Activated T-cell treated with anti-CD3 and anti-CD28 coated beads for 24 hours (primary cell): ENCODE measurements around the gene LCP1.
"Not testable (repeated sequence)": the region's sequence is repeated elsewhere in the genome, so short reads cannot be mapped to it uniquely, and the experiment has no call there.

Source experiments
- DNase-seq: peaks from one replicate; pipeline ENCODE4 v3.0.0-alpha.2; 2020; ENCODE audit warnings: low read depth

The LCP1 gene

GRCh38 chr13:46181840-46182490, at the start of gene LCP1:
Gene LCP1 (minus strand): TSS chr13:46182177. CDS start chr13:46159662, 22,515 bp downstream.
- DNase-seq = peak; percentile 78

GRCh38 chr13:46229251-46229650, 47.3 kb upstream of the LCP1 start:
- no peak for DNase-seq

- DNase-seq = not testable (repeated sequence)
These were observed 38.3 kb upstream of the LCP1 start for GRCh38 chr13:46220234-46220633.

- DNase-seq = not testable (repeated sequence)
These were observed 32.8 kb upstream of the LCP1 start for GRCh38 chr13:46214741-46215140.

- DNase-seq = no peak
These were observed 31.3 kb upstream of the LCP1 start for GRCh38 chr13:46213242-46213641.

GRCh38 chr13:46211483-46212351, 29.7 kb upstream of the LCP1 start, which contains the start of gene LRRC63:
Gene LRRC63 (plus strand): TSS chr13:46211928. CDS start chr13:46213035, 1,107 bp downstream.
- DNase-seq = peak; percentile 73

GRCh38 chr13:46211116-46211482, 29.1 kb upstream of the LCP1 start:
- peak; percentile 26 for DNase-seq

GRCh38 chr13:46210362-46211083, 28.5 kb upstream of the LCP1 start:
- no peak for DNase-seq

- no peak for DNase-seq
These were observed 25.9 kb upstream of the LCP1 start for GRCh38 chr13:46207828-46208227.

GRCh38 chr13:46206143-46206542, 24.2 kb upstream of the LCP1 start:
- no peak for DNase-seq

GRCh38 chr13:46202966-46203365, 21.0 kb upstream of the LCP1 start:
- no peak for DNase-seq

GRCh38 chr13:46202188-46202795, 20.3 kb upstream of the LCP1 start:
- no peak for DNase-seq

GRCh38 chr13:46198696-46199193, 16.8 kb upstream of the LCP1 start:
- DNase-seq = no peak

GRCh38 chr13:46197299-46198048, 15.5 kb upstream of the LCP1 start:
- DNase-seq = no peak

- no peak for DNase-seq
These were observed 13.0 kb upstream of the LCP1 start for GRCh38 chr13:46195016-46195415.

GRCh38 chr13:46192412-46192811, 10.4 kb upstream of the LCP1 start:
- no peak for DNase-seq

GRCh38 chr13:46185634-46186033, 3.7 kb upstream of the LCP1 start:
- DNase-seq = no peak

GRCh38 chr13:46184277-46184699, 2.3 kb upstream of the LCP1 start:
- peak; percentile 71 for DNase-seq

GRCh38 chr13:46183018-46183946, 1.3 kb upstream of the LCP1 start:
- no peak for DNase-seq

- no peak for DNase-seq
These were observed 507 bp upstream of the LCP1 start for GRCh38 chr13:46182491-46182877.
